ENCODE measurements around the gene SIM2. TPM values are rescaled to one million over a fixed set of nuclear protein-coding genes. Genes with fewer than 3 reads are reported as not detected.

Gene SIM2
- total RNA-seq, 4 donors from 2014 or later = 1.00 to 9.3 (median 4.1) TPM

GRCh38 chr21:36672737-36673136 is 26.2 kb upstream of the SIM2 start:
- in situ Hi-C loops (cut with MboI; ENCODE audit: low sequenced_read_pairs in 4 of 4) = no loop called here

GRCh38 chr21:36676039-36676950 is 22.6 kb upstream of the SIM2 start:
- in situ Hi-C loops (cut with MboI; ENCODE audit: low sequenced_read_pairs in 4 of 4) (no loop called here), intact Hi-C loops (cut with DNase I; ENCODE audit: low total_unique reads) (no loop called here)
- H3K36me3 ChIP-seq = no peaks in the 10 kb centered on the region
- H3K9me3 ChIP-seq = peaks cover 0 to 9% (median 6%) of the 10 kb centered on the region in 3 donors
- H3K4me1 ChIP-seq = no peaks in the 10 kb centered on the region
- H3K27ac ChIP-seq = no peak overlapping the region
- no peaks in the 10 kb centered on the region for H3K27me3 ChIP-seq
- TF ChIP-seq CTCF (IDR thresholded peaks at IDR 0.05 in 4 of 5, conservative IDR thresholded peaks at IDR 0.05 in 1 of 5) (no peak), POLR2A (IDR thresholded peaks at IDR 0.05) (no peak)
- ATAC-seq = no peak
- no peak overlapping the region for H3K4me3 ChIP-seq
- no peak for DNase-seq

More at GRCh38 chr21:36672737-36673136, 26.2 kb upstream of the SIM2 start:
- DNase-seq (no peak), ATAC-seq (no peak)
- TF ChIP-seq POLR2A (IDR thresholded peaks at IDR 0.05) (no peak), CTCF (IDR thresholded peaks at IDR 0.05 in 4 of 5, conservative IDR thresholded peaks at IDR 0.05 in 1 of 5) (no peak)
- Histone ChIP-seq H3K36me3 (no peaks in the 10 kb centered on the region), H3K4me1 (no peaks in the 10 kb centered on the region), H3K27me3 (no peaks in the 10 kb centered on the region), H3K9me3 (no peaks in the 10 kb centered on the region), H3K4me3 (no peak overlapping the region), H3K27ac (no peak overlapping the region)
- intact Hi-C loops (cut with DNase I; ENCODE audit: low total_unique reads) = no loop called here

- no peaks in the 10 kb centered on the region for H3K4me1 ChIP-seq
- H3K27ac ChIP-seq = no peak overlapping the region
- H3K9me3 ChIP-seq = peaks cover 0 to 13% (median 9%) of the 10 kb centered on the region in 3 donors
- TF ChIP-seq CTCF (IDR thresholded peaks at IDR 0.05 in 4 of 5, conservative IDR thresholded peaks at IDR 0.05 in 1 of 5) (no peak), POLR2A (IDR thresholded peaks at IDR 0.05) (no peak)
- in situ Hi-C loops (cut with MboI; ENCODE audit: low sequenced_read_pairs in 4 of 4) = no loop called here
- no peak overlapping the region for H3K4me3 ChIP-seq
- no peak for DNase-seq
- ATAC-seq = no peak
- H3K36me3 ChIP-seq = no peaks in the 10 kb centered on the region
- H3K27me3 ChIP-seq = no peaks in the 10 kb centered on the region
- intact Hi-C loops (cut with DNase I; ENCODE audit: low total_unique reads) = no loop called here
These were observed 21.5 kb upstream of the SIM2 start for GRCh38 chr21:36677443-36677842.

GRCh38 chr21:36678538-36678937 is 20.4 kb upstream of the SIM2 start:
- no peak overlapping the region for H3K27ac ChIP-seq
- ATAC-seq (no peak), DNase-seq (no peak)
- in situ Hi-C loops (cut with MboI; ENCODE audit: low sequenced_read_pairs in 4 of 4) = no loop called here
- TF ChIP-seq CTCF (IDR thresholded peaks at IDR 0.05 in 4 of 5, conservative IDR thresholded peaks at IDR 0.05 in 1 of 5) = no peak
- TF ChIP-seq POLR2A (IDR thresholded peaks at IDR 0.05) = no peak
- no peaks in the 10 kb centered on the region for H3K4me1 ChIP-seq
- H3K4me3 ChIP-seq = no peak overlapping the region
- no peaks in the 10 kb centered on the region for H3K27me3 ChIP-seq
- H3K9me3 ChIP-seq = peaks cover 0 to 13% (median 9%) of the 10 kb centered on the region in 3 donors
- intact Hi-C loops (cut with DNase I; ENCODE audit: low total_unique reads) = no loop called here
- no peaks in the 10 kb centered on the region for H3K36me3 ChIP-seq
